Osteoblast (primary cell): Measurements from ENCODE around the gene KLK5. TPM values are rescaled to one million over a fixed set of nuclear protein-coding genes. Genes with fewer than 3 reads are reported as not detected.
"Not testable (repeated sequence)": the region's sequence is repeated elsewhere in the genome, so short reads cannot be mapped to it uniquely, and the experiment has no call there.

ENCODE experiments used
- DNase-seq: peaks from one replicate; pipeline ENCODE4 v3.0.0; 2011; ENCODE audit warnings: low spot score, mixed read lengths; ENCODE audit not compliant: insufficient read length; ENCODE audit errors: missing footprints
- H2AFZ ChIP-seq: 2 replicates; pipeline ENCODE4 v1.6.0; 2011; ENCODE audit warnings: mild to moderate bottlenecking, low read length
- H3K27ac ChIP-seq: 2 replicates; pipeline ENCODE4 v1.5.1; 2011; ENCODE audit warnings: mild to moderate bottlenecking, low read depth, low read length, moderate library complexity
- H3K27me3 ChIP-seq: 2 replicates; pipeline ENCODE4 v1.6.0; 2012; ENCODE audit warnings: mild to moderate bottlenecking, control low read depth, inconsistent platforms, low read length, moderate library complexity; ENCODE audit not compliant: insufficient read depth
- H3K36me3 ChIP-seq: 2 replicates; pipeline ENCODE4 v1.5.1; 2011; ENCODE audit warnings: mild to moderate bottlenecking, low read length, control low read depth, moderate library complexity; ENCODE audit not compliant: insufficient read depth
- H3K4me1 ChIP-seq: 2 replicates; pipeline ENCODE4 v1.5.1; 2011; ENCODE audit warnings: mild to moderate bottlenecking, low read length, control low read depth, moderate library complexity; ENCODE audit not compliant: insufficient read depth
- H3K4me2 ChIP-seq: 2 replicates; pipeline ENCODE4 v1.6.0; 2011; ENCODE audit warnings: mild to moderate bottlenecking, low read length; ENCODE audit not compliant: insufficient read depth
- H3K4me3 ChIP-seq: fragments of 200-600 bp; sonication (generic); 3 replicates; pipeline ENCODE4 v1.5.1; 2012; ENCODE audit warnings: mild to moderate bottlenecking, low read length, inconsistent platforms; ENCODE audit not compliant: insufficient read depth
- H3K79me2 ChIP-seq: 2 replicates; pipeline ENCODE4 v1.6.0; 2012; ENCODE audit warnings: mild to moderate bottlenecking, low read length, control low read depth, inconsistent platforms; ENCODE audit not compliant: insufficient read depth
- H3K9me3 ChIP-seq: 2 replicates; pipeline ENCODE4 v1.5.1; 2011; ENCODE audit warnings: low read depth, low read length, control low read depth
- H4K20me1 ChIP-seq: 2 replicates; pipeline ENCODE4 v1.6.0; 2012; ENCODE audit warnings: mild to moderate bottlenecking, low read length, control low read depth; ENCODE audit not compliant: insufficient read depth
- total RNA-seq: library from RNA; depleted of rRNA; stranded (reverse); fragments of >200 nt; gene quantifications from 2 replicates; pipeline ENCODE4 v1.2.3, GENCODE V29; 2012
- TF ChIP-seq, protein P1 (sequence below): IDR thresholded peaks from 2 replicates; pipeline ENCODE4 v1.5.1; 2011; ENCODE audit warnings: mild to moderate bottlenecking, low read depth, low read length, moderate library complexity; ENCODE audit errors: extremely low read depth

Gene KLK5
- total RNA-seq, 1 donor: not detected

DNA sequence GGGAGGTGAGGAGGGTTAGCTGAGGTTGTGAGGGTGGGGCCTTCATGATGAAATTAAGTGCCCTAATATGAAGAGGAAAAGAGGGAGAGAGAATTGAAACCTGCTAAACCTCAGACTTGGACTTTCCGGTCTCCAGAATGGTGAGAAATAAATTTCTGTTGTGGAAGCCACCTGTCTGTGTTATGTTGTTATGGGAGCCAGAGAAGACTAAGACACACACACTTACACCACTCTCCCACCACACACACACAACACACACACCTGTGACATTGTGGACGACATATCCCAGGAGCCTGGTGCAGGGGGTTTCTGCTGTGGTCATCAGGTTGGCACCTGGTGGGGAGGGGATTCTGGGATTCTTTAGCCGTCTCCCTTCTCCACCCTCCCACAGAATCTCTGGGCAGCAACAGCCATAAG, 55.6 kb downstream of the KLK5 start:
- Histone ChIP-seq H3K9me3 (no peaks in the 10 kb centered on the region), H3K79me2 (no peaks in the 10 kb centered on the region), H3K4me3 (no peak overlapping the region), H3K27ac (no peak overlapping the region), H3K4me2 (no peak overlapping the region), H3K4me1 (no peaks in the 10 kb centered on the region), H3K36me3 (no peaks in the 10 kb centered on the region), H4K20me1 (no peaks in the 10 kb centered on the region), H2AFZ (no peak overlapping the region), H3K27me3 (no peaks in the 10 kb centered on the region)
- no peak for DNase-seq
- TF ChIP-seq, protein P1, sequence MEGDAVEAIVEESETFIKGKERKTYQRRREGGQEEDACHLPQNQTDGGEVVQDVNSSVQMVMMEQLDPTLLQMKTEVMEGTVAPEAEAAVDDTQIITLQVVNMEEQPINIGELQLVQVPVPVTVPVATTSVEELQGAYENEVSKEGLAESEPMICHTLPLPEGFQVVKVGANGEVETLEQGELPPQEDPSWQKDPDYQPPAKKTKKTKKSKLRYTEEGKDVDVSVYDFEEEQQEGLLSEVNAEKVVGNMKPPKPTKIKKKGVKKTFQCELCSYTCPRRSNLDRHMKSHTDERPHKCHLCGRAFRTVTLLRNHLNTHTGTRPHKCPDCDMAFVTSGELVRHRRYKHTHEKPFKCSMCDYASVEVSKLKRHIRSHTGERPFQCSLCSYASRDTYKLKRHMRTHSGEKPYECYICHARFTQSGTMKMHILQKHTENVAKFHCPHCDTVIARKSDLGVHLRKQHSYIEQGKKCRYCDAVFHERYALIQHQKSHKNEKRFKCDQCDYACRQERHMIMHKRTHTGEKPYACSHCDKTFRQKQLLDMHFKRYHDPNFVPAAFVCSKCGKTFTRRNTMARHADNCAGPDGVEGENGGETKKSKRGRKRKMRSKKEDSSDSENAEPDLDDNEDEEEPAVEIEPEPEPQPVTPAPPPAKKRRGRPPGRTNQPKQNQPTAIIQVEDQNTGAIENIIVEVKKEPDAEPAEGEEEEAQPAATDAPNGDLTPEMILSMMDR: no peak

DNA sequence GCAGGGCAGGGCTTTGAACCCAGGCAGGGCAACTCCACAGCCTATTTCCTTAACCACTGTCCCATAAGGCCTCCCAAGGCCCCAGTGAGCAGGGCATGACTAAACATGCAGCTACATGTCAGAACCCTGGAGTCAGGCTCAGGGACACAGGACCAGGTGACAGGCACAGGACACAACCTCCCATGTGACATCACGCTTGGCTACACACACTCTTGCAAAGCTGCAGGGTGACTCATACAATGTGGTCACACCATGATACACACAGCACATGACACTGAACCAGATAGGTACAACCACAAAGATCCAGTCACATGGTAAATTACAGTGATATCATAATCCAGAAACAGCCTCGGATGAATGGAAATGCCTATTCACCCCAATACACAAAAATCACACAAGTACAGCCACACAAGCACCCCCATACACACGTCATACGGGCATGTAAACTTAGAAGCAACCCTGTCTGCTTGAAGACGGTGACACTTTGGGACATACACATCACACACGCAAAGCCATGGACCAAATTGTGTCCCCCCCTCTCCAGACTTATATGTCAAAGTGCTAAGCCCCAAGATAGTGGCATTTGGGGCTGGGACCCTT, 56.1 kb downstream of the KLK5 start:
- TF ChIP-seq, protein P1: no peak
- Histone ChIP-seq H2AFZ (no peak overlapping the region), H3K9me3 (no peaks in the 10 kb centered on the region), H3K4me1 (no peaks in the 10 kb centered on the region), H3K4me3 (no peak overlapping the region), H3K4me2 (no peak overlapping the region), H3K36me3 (no peaks in the 10 kb centered on the region), H3K79me2 (no peaks in the 10 kb centered on the region), H3K27me3 (no peaks in the 10 kb centered on the region), H4K20me1 (no peaks in the 10 kb centered on the region), H3K27ac (no peak overlapping the region)
- DNase-seq: peak; percentile 58

DNA sequence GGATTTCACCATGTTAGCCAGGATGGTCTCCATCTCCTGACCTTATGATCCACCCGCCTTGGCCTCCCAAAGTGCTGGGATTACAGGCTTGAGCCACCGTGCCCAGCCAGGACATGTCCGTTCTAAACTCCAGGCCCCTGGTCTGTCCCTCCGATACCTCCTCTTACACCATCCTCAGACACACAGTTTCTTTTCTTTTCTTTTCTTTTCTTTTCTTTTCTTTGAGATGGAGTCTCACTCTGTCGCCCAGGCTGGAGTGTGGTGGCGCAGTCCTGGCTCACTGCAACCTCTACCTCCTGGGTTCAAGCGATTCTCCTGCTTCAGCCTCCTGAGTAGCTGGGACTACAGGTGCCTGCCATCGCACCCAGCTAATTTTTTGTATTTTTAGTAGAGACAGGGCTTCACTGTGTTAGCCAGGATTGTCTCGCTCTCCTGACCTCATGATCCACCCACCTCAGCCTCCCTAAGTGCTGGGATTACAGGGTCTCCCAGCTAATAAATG, 56.7 kb downstream of the KLK5 start:
- H3K4me3 ChIP-seq, H3K4me1 ChIP-seq, H3K4me2 ChIP-seq, H3K36me3 ChIP-seq, H3K27ac ChIP-seq, H2AFZ ChIP-seq, H3K27me3 ChIP-seq, DNase-seq, H3K9me3 ChIP-seq, H3K79me2 ChIP-seq, H4K20me1 ChIP-seq: not testable (repeated sequence)

DNA sequence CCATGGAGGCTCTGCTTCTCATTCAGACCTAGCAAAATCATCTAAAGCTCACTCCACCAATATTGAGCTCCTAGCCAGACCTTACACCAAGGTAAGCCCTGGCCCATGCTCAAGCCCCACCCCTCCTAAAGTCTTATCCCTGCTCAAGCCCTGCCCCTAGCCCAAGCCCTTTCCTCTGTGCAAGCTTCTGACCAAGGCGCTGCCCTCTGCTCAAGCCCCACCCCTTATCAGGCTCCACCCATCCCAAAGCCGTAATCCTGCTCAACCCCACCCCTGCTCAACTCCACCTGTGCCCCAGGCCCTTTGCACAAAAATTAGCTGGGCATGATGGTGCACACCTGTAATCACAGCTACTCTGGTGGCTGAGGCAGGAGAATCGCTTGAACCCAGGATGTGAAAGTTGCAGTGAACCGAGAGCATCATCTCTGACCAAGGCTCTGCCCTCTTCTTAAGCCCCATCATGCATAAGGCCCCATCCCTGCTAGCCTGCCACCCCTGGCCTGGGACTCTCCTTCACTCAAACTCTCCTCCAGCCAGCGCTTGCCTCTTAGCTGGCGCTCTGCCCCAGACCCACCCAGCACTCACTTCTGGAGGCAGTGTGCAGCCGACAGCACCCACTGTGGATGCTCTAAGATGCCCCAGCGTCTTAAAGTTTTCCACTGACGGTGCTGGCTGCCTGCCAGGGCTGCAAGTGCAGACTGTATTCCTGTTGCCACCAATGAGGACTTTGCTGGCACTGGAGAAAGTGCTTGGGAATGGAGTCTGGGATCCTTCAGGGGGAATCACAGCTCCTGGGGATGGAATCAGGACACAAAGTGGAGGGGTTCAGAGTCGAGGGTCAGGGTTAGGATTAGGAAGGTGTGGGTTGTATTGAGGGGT, 58.1 kb downstream of the KLK5 start:
- Histone ChIP-seq H4K20me1 (no peaks in the 10 kb centered on the region), H3K4me2 (no peak overlapping the region), H3K27me3 (no peaks in the 10 kb centered on the region), H3K4me3 (no peak overlapping the region), H3K4me1 (peaks cover 9% of the 10 kb centered on the region), H2AFZ (no peak overlapping the region), H3K36me3 (no peaks in the 10 kb centered on the region), H3K9me3 (no peaks in the 10 kb centered on the region), H3K79me2 (no peaks in the 10 kb centered on the region), H3K27ac (no peak overlapping the region)
- TF ChIP-seq, protein P1: no peak
- no peak for DNase-seq

Other genes with a start within 250 kb of the KLK5 start
- 0.88 and 1.1 TPM in 2 replicates for gene SHANK1, start 233.2 kb downstream of the KLK5 start, total RNA-seq
- 19.7 and 23.5 TPM in 2 replicates for gene CLEC11A, start 229.7 kb downstream of the KLK5 start, total RNA-seq
- not detected in 2 replicates for gene GPR32, start 182.6 kb downstream of the KLK5 start, total RNA-seq
- gene ACP4, start 162.6 kb downstream of the KLK5 start, total RNA-seq: not detected in 2 replicates
- gene KLK1, start 129.3 kb downstream of the KLK5 start, total RNA-seq: not detected in 2 replicates
- gene KLK15, start 119.5 kb downstream of the KLK5 start, total RNA-seq: not detected in 2 replicates
- gene KLK3, start 98.1 kb downstream of the KLK5 start, total RNA-seq: not detected in 2 replicates
- not detected in 2 replicates for gene KLK2, start 79.6 kb downstream of the KLK5 start, total RNA-seq
- 0.29 TPM in 1 of 2 replicates, not detected in the other for gene KLK4, start 41.6 kb downstream of the KLK5 start, total RNA-seq
- not detected in 2 replicates for gene KLK6, start 16.6 kb upstream of the KLK5 start, total RNA-seq
- gene KLK7, start 30.9 kb upstream of the KLK5 start, total RNA-seq: not detected in 2 replicates
- not detected in 2 replicates for gene KLK8, start 48.6 kb upstream of the KLK5 start, total RNA-seq
- not detected in 2 replicates for gene KLK10, start 66.7 kb upstream of the KLK5 start, total RNA-seq
- not detected in 2 replicates for gene KLK11, start 73.6 kb upstream of the KLK5 start, total RNA-seq
- not detected in 2 replicates for gene KLK12, start 82.0 kb upstream of the KLK5 start, total RNA-seq
- not detected in 2 replicates for gene KLK13, start 112.1 kb upstream of the KLK5 start, total RNA-seq
- gene KLK14, start 129.8 kb upstream of the KLK5 start, total RNA-seq: not detected in 2 replicates
- 4.1 and 4.3 TPM in 2 replicates for gene CTU1, start 155.4 kb upstream of the KLK5 start, total RNA-seq
- under 0.01 TPM in 1 of 2 replicates, not detected in the other for gene SIGLEC9, start 171.9 kb upstream of the KLK5 start, total RNA-seq
- not detected in 2 replicates for gene SIGLEC7, start 189.3 kb upstream of the KLK5 start, total RNA-seq